Measurements from ENCODE around the gene SLC25A11. TPM values are rescaled to one million over a fixed set of nuclear protein-coding genes. Genes with fewer than 3 reads are reported as not detected.

SLC25A11 gene
- total and polyA plus RNA-seq, 2 donors (not counting 1 experiment from before 2014, with no cell fraction given): 32.3 to 44.4 TPM

DNA sequence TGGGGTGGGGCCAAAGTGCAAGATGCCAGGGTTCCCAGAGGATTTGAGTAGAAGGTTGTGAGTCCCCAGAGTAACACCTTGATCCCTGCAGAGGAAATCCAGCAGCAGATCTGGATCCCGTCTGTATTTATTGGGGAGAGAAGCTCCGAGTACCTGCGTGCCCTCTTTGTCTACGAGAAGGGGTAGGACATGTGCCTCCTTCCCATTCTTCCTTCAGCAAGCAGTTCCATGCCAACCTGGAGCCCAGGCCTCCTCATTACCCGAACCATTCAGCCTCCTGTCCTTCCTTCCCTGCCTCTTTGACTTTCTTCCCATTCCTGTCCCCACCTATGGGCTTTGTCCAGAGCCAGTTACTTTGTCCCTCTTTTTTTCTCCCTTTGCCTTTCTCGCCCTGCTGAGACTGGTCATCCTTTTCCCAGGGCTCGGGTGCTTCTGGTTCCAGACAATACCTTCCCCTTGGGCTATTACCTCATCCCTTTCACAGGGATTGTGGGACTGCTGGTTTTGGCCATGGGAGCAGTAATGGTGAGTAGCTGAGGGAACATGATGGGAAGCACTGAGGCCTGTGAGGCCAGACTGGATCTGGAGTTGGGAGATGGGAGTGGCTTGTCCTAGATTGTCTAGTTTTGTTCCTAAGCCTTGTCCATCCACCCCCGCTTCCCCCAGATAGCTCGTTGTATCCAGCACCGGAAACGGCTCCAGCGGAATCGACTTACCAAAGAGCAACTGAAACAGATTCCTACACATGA, 3.1 kb upstream of the SLC25A11 start:
- 96% methylated on average over 6 of the region's 13 CpGs for WGBS (ENCODE audit: insufficient coverage)
- no peak for DNase-seq
- Histone ChIP-seq H3K4me3 (ENCODE audit: control extremely low read depth in 1 of 5, extremely low read depth in 1 of 5, insufficient read depth in 1 of 5, low read depth in 2 of 5, low read length in 4 of 5) (no peak overlapping the region), H2AFZ (ENCODE audit: insufficient read depth, low read depth, low read length, poor library complexity, severe bottlenecking) (no peak overlapping the region), H3K9me3 (ENCODE audit: control extremely low read depth in 1 of 3, control insufficient read depth in 2 of 3, insufficient read depth in 1 of 3, low read length in 2 of 3) (no peaks in the 10 kb centered on the region), H3K27ac (ENCODE audit: low read length in 2 of 2) (peak overlapping the region; percentile 30 to 93), H3K79me2 (ENCODE audit: control insufficient read depth, insufficient read depth, low read length) (peaks cover 76% of the 10 kb centered on the region), H3K4me2 (replicated peaks; ENCODE audit: low read depth, low read length, poor library complexity, severe bottlenecking) (peak overlapping the region; percentile 98), H3K9ac (ENCODE audit: low read length) (no peak overlapping the region), H3K4me1 (ENCODE audit: control insufficient read depth in 2 of 2, insufficient read depth in 2 of 2, low read length in 2 of 2) (peaks cover 68 to 80% of the 10 kb centered on the region in 2 donors), H3K36me3 (replicated peaks in 1 of 2; ENCODE audit: control extremely low read depth in 1 of 2, control insufficient read depth in 1 of 2, extremely low read depth in 1 of 2, insufficient read depth in 2 of 2, low read length in 1 of 2) (peaks cover 0 to 48% of the 10 kb centered on the region in 2 experiments), H3K27me3 (replicated peaks in 1 of 4; ENCODE audit: control extremely low read depth in 1 of 4, control insufficient read depth in 3 of 4, insufficient read depth in 4 of 4, low read length in 3 of 4) (no peaks in the 10 kb centered on the region), H4K20me1 (ENCODE audit: control insufficient read depth, insufficient read depth, low read length, poor library complexity, severe bottlenecking) (peaks cover 39% of the 10 kb centered on the region)
- TF ChIP-seq EZH2 (IDR thresholded peaks at IDR 0.05; ENCODE audit: borderline replicate concordance, insufficient read depth, low read depth, low read length, poor library complexity, severe bottlenecking) (no peak), CTCF (IDR thresholded peaks at IDR 0.05) (no peak)
- Mint-ChIP-seq H3K27ac (peak overlapping the region; percentile 95), H3K27me3 (no peaks in the 10 kb centered on the region), H3K4me3 (peak overlapping the region; percentile 29), H3K9me3 (ENCODE audit: insufficient read depth) (no peaks in the 10 kb centered on the region), H3K4me1 (peaks cover 78% of the 10 kb centered on the region)
- ChIA-PET POLR2A (interaction anchor here (2.7 kb wide), 1 partner anchor 24 kb away, joined by 9 read pairs; the partner anchor contains the start of gene SPAG7), CTCF (interaction anchor here (0.6 to 1.7 kb wide), 3 partner anchors 34 to 270 kb away, joined by 3 to 5 read pairs (median 3); no protein-coding TSS in a partner anchor)
- ATAC-seq (ENCODE audit: low read depth): no peak
- intact Hi-C loops (cut with micrococcal nuclease): loop anchor here (5.0 to 10.0 kb wide), 3 partner anchors 136 to 302 kb away; partner anchors contain the start of genes PLD2 and ZNF594

GRCh38 chr17:4941319-4941610, 1.4 kb upstream of the SLC25A11 start:
- H4K20me1 ChIP-seq (ENCODE audit: control insufficient read depth, insufficient read depth, low read length, poor library complexity, severe bottlenecking): peaks cover 24% of the 10 kb centered on the region
- WGBS (ENCODE audit: insufficient coverage): 32% methylated on average over 3 of the region's 4 CpGs
- no peaks in the 10 kb centered on the region for H3K27me3 ChIP-seq (replicated peaks in 1 of 4; ENCODE audit: control extremely low read depth in 1 of 4, control insufficient read depth in 3 of 4, insufficient read depth in 4 of 4, low read length in 3 of 4)
- ChIA-PET CTCF (no interaction called here), POLR2A (interaction anchor here (2.5 to 2.6 kb wide), 2 partner anchors 26 to 46 kb away, joined by 11 to 25 read pairs; partner anchors contain the start of genes CAMTA2 and SPAG7)
- Mint-ChIP-seq H3K27me3 (no peaks in the 10 kb centered on the region), H3K9me3 (ENCODE audit: insufficient read depth) (no peaks in the 10 kb centered on the region), H3K27ac (peak overlapping the region; percentile 95), H3K4me1 (peaks cover 71% of the 10 kb centered on the region), H3K4me3 (peak overlapping the region; percentile 89)
- peak overlapping the region; percentile 78 for H2AFZ ChIP-seq (ENCODE audit: insufficient read depth, low read depth, low read length, poor library complexity, severe bottlenecking)
- DNase-seq (no peak), ATAC-seq (ENCODE audit: low read depth) (no peak)
- peak overlapping the region; percentile 84 to 87 for H3K27ac ChIP-seq (ENCODE audit: low read length in 2 of 2)
- peaks cover 0 to 56% of the 10 kb centered on the region in 2 experiments for H3K36me3 ChIP-seq (replicated peaks in 1 of 2; ENCODE audit: control extremely low read depth in 1 of 2, control insufficient read depth in 1 of 2, extremely low read depth in 1 of 2, insufficient read depth in 2 of 2, low read length in 1 of 2)
- H3K4me2 ChIP-seq (replicated peaks; ENCODE audit: low read depth, low read length, poor library complexity, severe bottlenecking): peak overlapping the region; percentile 99
- H3K79me2 ChIP-seq (ENCODE audit: control insufficient read depth, insufficient read depth, low read length): peaks cover 60% of the 10 kb centered on the region
- H3K9ac ChIP-seq (ENCODE audit: low read length): peak overlapping the region; percentile 86
- TF ChIP-seq EZH2 (IDR thresholded peaks at IDR 0.05; ENCODE audit: borderline replicate concordance, insufficient read depth, low read depth, low read length, poor library complexity, severe bottlenecking) (no peak), CTCF (IDR thresholded peaks at IDR 0.05) (no peak)
- H3K4me1 ChIP-seq (ENCODE audit: control insufficient read depth in 2 of 2, insufficient read depth in 2 of 2, low read length in 2 of 2): peaks cover 63 to 71% of the 10 kb centered on the region in 2 donors
- intact Hi-C loops (cut with micrococcal nuclease): loop anchor here (2.0 to 10.0 kb wide), 4 partner anchors 56 to 304 kb away; partner anchors contain the start of genes INCA1, KIF1C, PLD2 and ZNF594
- no peaks in the 10 kb centered on the region for H3K9me3 ChIP-seq (ENCODE audit: control extremely low read depth in 1 of 3, control insufficient read depth in 2 of 3, insufficient read depth in 1 of 3, low read length in 2 of 3)
- H3K4me3 ChIP-seq (ENCODE audit: control extremely low read depth in 1 of 5, extremely low read depth in 1 of 5, insufficient read depth in 1 of 5, low read depth in 2 of 5, low read length in 4 of 5): peak overlapping the region; percentile 83 to 100 (median 86)

Data from B cell (primary cell).